SK-N-SH (cell line): Measurements from ENCODE around the gene ZNF764. TPM values are rescaled to one million over a fixed set of nuclear protein-coding genes. Genes with fewer than 3 reads are reported as not detected.

ENCODE experiments used
- CTCF ChIA-PET: fragments of 300-600, 350-600 bp; formaldehyde crosslinking; extraction: SDS; loops from one replicate; lab custom pipeline; 2021; lab: Yijun Ruan, JAX
- POLR2A ChIA-PET: fragments of 350-600 bp; sonication (Branson Sonifier 250); formaldehyde crosslinking; extraction: SDS; loops from one replicate; lab custom pipeline; 2020; ENCODE audit warnings: antibody characterized with exemption, inconsistent platforms; lab: Yijun Ruan, JAX
- DNase-seq: peaks from one replicate; pipeline ENCODE4 v3.0.0; 2012
- H2AFZ ChIP-seq: fragments of 200-600 bp; sonication (generic); 2 replicates; pipeline ENCODE4 v1.8.1; 2016; ENCODE audit warnings: antibody characterized with exemption, mild to moderate bottlenecking, low read depth
- H3F3A ChIP-seq: fragments of 200-600 bp; sonication (generic); replicated peaks from 2 replicates; pipeline ENCODE3; 2016; ENCODE audit warnings: antibody characterized with exemption, mild to moderate bottlenecking; ENCODE audit not compliant: insufficient read depth
- H3K27ac ChIP-seq, 2 experiments: fragments of 200-500 bp in 1 of 2; fragments of 200-600 bp in 1 of 2; sonication (Bioruptor generic) in 1 of 2; sonication (generic), shearing (Covaris generic) in 1 of 2; 2 replicates each; pipeline versions ENCODE4 v1.5.1 to v1.6.1; 2014 to 2016; ENCODE audit warnings: low read depth in 2 of 2, inconsistent platforms in 1 of 2, low read length in 1 of 2, mild to moderate bottlenecking in 1 of 2, mixed read lengths in 1 of 2
- H3K27me3 ChIP-seq: fragments of 200-600 bp; sonication (generic), shearing (Covaris generic); 2 replicates; pipeline ENCODE4 v1.6.1; 2016; ENCODE audit warnings: mixed run types; ENCODE audit not compliant: insufficient read depth
- H3K36me3 ChIP-seq, 2 experiments: fragments of 200-500 bp in 1 of 2; fragments of 200-600 bp in 1 of 2; sonication (Bioruptor generic) in 1 of 2; sonication (generic) in 1 of 2; replicated peaks in 1 of 2; 2 replicates each; pipeline versions ENCODE3 to v1.5.1; 2014 to 2016; ENCODE audit warnings: low read length in 1 of 2, mild to moderate bottlenecking in 1 of 2; ENCODE audit not compliant: insufficient read depth in 2 of 2, control insufficient read depth in 1 of 2
- H3K4me1 ChIP-seq, 2 experiments: fragments of 200-500 bp in 1 of 2; fragments of 200-600 bp in 1 of 2; sonication (Bioruptor generic) in 1 of 2; sonication (generic), shearing (Covaris generic) in 1 of 2; 2 replicates each; pipeline versions ENCODE4 v1.5.1 to v1.6.1; 2014 to 2016; ENCODE audit warnings: low read depth in 1 of 2, low read length in 1 of 2, mixed run types in 1 of 2; ENCODE audit not compliant: insufficient read depth in 2 of 2, control insufficient read depth in 1 of 2
- H3K4me2 ChIP-seq: fragments of 200-600 bp; sonication (generic), shearing (Covaris generic); 2 replicates; pipeline ENCODE4 v1.6.1; 2017; ENCODE audit warnings: mixed run types
- H3K4me3 ChIP-seq, 2 experiments: fragments of 200-500 bp in 1 of 2; fragments of 200-600 bp in 1 of 2; sonication (Bioruptor generic) in 1 of 2; sonication (generic), shearing (Covaris generic) in 1 of 2; 2 replicates each; pipeline versions ENCODE4 v1.5.1 to v1.8.1; 2014 to 2016; ENCODE audit warnings: low read depth in 2 of 2, inconsistent platforms in 1 of 2, low read length in 1 of 2, mild to moderate bottlenecking in 1 of 2, mixed read lengths in 1 of 2, moderate library complexity in 1 of 2
- H3K79me2 ChIP-seq: fragments of 200-600 bp; sonication (generic); 2 replicates; pipeline ENCODE4 v1.8.1; 2017; ENCODE audit warnings: mild to moderate bottlenecking; ENCODE audit not compliant: insufficient read depth
- H3K9ac ChIP-seq: fragments of 200-600 bp; sonication (generic); 2 replicates; pipeline ENCODE4 v1.6.1; 2017; ENCODE audit warnings: mixed run types
- H3K9me2 ChIP-seq: fragments of 200-600 bp; sonication (generic); 2 replicates; pipeline ENCODE4 v1.6.1; 2017; ENCODE audit warnings: mixed run types
- H3K9me3 ChIP-seq: fragments of 200-600 bp; sonication (generic); 2 replicates; pipeline ENCODE4 v1.6.1; 2017; ENCODE audit warnings: mixed run types, mild to moderate bottlenecking, moderate library complexity
- H4K20me1 ChIP-seq: fragments of 200-600 bp; sonication (generic); 2 replicates; pipeline ENCODE4 v1.6.1; 2017; ENCODE audit warnings: mild to moderate bottlenecking, mixed run types; ENCODE audit not compliant: insufficient read depth
- CTCF ChIP-seq: fragments of 200-600 bp; sonication (generic); IDR thresholded peaks from 2 replicates; pipeline ENCODE4 v1.6.1; 2017; ENCODE audit warnings: antibody characterized with exemption, mild to moderate bottlenecking, moderate library complexity
- FOSL2 ChIP-seq: IDR thresholded peaks from 2 replicates; pipeline ENCODE4 v1.4.0; 2012; ENCODE audit warnings: low read depth, mild to moderate bottlenecking, moderate library complexity, borderline replicate concordance
- FOXM1 ChIP-seq: IDR thresholded peaks from 2 replicates; pipeline ENCODE4 v1.4.0; 2012; ENCODE audit warnings: low read depth, mild to moderate bottlenecking
- RAD21 ChIP-seq: IDR thresholded peaks from 2 replicates; pipeline ENCODE4 v1.6.1; 2012; ENCODE audit warnings: mild to moderate bottlenecking, low read length
- REST ChIP-seq: IDR thresholded peaks from 2 replicates; pipeline ENCODE4 v1.6.1; 2012; ENCODE audit warnings: mild to moderate bottlenecking, low read depth, low read length, moderate library complexity
- RFX5 ChIP-seq: IDR thresholded peaks from 2 replicates; pipeline ENCODE4 v1.6.1; 2012; ENCODE audit warnings: mild to moderate bottlenecking, improper control_type of control experiment, low read length
- TEAD4 ChIP-seq: IDR thresholded peaks from 2 replicates; pipeline ENCODE4 v1.4.0; 2012; ENCODE audit warnings: mild to moderate bottlenecking, borderline replicate concordance; ENCODE audit not compliant: insufficient read depth
- USF2 ChIP-seq: fragments of 150-350 bp; IDR thresholded peaks from 2 replicates; pipeline ENCODE4 v1.6.1; 2017; ENCODE audit warnings: antibody characterized with exemption, low read length, low read depth, borderline replicate concordance
- WGBS: methylation state at CpG from one replicate; pipeline ENCODE4 v1.1.6; 2017; ENCODE audit warnings: low lambda C conversion rate; 5-methylcytosine and 5-hydroxymethylcytosine counted together
- polyA plus RNA-seq, 3 experiments: library from polyadenylated mRNA; depleted of rRNA; stranded (reverse); fragments of >200 nt; gene quantifications; 2 replicates each; pipeline ENCODE4 v1.2.3, GENCODE V29; 2012

Gene ZNF764
- polyA plus RNA-seq, 1 of the 3 experiments (the other 2 are of a cell fraction): 2.8 TPM

GRCh38 chr16:30582611-30583340, 24.6 kb upstream of the ZNF764 start:
- ChIA-PET CTCF (no interaction called here), POLR2A (interaction anchor here (0.8 kb wide), 1 partner anchor 24 kb away, joined by 3 read pairs; the partner anchor contains the start of gene ZNF764)
- Histone ChIP-seq H3K27ac (no peak overlapping the region), H4K20me1 (no peaks in the 10 kb centered on the region), H3K4me3 (no peak overlapping the region), H3K9ac (no peak overlapping the region), H3K4me2 (no peak overlapping the region), H3K9me3 (no peaks in the 10 kb centered on the region), H3K36me3 (peaks cover 11 to 16% of the 10 kb centered on the region in 2 experiments), H3K27me3 (no peaks in the 10 kb centered on the region), H3K4me1 (peaks cover 0 to 4% of the 10 kb centered on the region in 2 experiments; a peak in 1 of 4 replicates), H2AFZ (no peak overlapping the region), H3F3A (no peaks in the 10 kb centered on the region), H3K79me2 (peaks cover 62% of the 10 kb centered on the region), H3K9me2 (no peaks in the 10 kb centered on the region)
- DNase-seq: no peak
- 98% methylated on average over 43 of the region's 48 CpGs for WGBS
- TF ChIP-seq FOSL2 (no peak), RAD21 (no peak), USF2 (no peak), TEAD4 (no peak), RFX5 (no peak)

DNA sequence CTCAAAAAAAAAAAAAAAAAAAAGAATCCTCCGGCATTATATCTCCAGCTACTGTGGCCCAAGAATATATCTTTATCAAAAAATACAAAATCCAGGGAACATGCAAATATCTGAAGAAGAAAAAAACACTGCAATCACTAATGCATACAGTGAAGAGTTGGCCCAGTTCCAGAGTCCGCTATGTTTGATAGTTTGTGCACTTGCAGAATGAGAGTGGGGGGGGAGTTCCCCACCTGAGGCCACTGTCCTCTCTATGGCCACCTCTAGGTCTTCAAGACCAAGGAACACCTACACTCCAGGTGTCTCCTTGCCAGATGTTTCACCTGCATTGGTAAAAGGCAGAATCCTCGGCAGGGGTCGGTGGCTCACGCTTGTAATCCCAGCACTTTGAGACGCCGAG, 23.3 kb upstream of the ZNF764 start:
- H3K9me3 ChIP-seq: no peaks in the 10 kb centered on the region
- no peak overlapping the region for H3K27ac ChIP-seq
- H3K4me2 ChIP-seq: no peak overlapping the region
- TF ChIP-seq REST (no peak), CTCF (no peak), FOXM1 (no peak)
- H3K9ac ChIP-seq: no peak overlapping the region
- no peaks in the 10 kb centered on the region for H3K9me2 ChIP-seq
- peaks cover 49% of the 10 kb centered on the region for H3K79me2 ChIP-seq
- H3K27me3 ChIP-seq: no peaks in the 10 kb centered on the region
- H2AFZ ChIP-seq: no peak overlapping the region
- no peak for DNase-seq
- peaks cover 0 to 4% of the 10 kb centered on the region in 2 experiments; a peak in 1 of 4 replicates for H3K4me1 ChIP-seq
- no peaks in the 10 kb centered on the region for H4K20me1 ChIP-seq
- ChIA-PET POLR2A (interaction anchor here (0.5 kb wide), 1 partner anchor 69 kb away, joined by 3 read pairs; the partner anchor contains the start of gene PRR14), CTCF (interaction anchor here (1.2 kb wide), 1 partner anchor 16 kb away, joined by 3 read pairs; no protein-coding TSS in a partner anchor)
- 94% methylated on average over 6 of the region's 7 CpGs for WGBS
- H3K36me3 ChIP-seq: peaks cover 11 to 16% of the 10 kb centered on the region in 2 experiments
- no peak overlapping the region for H3K4me3 ChIP-seq
- H3F3A ChIP-seq: no peaks in the 10 kb centered on the region
